Measurements from ENCODE around the gene HOXA13.

The HOXA13 gene

DNA sequence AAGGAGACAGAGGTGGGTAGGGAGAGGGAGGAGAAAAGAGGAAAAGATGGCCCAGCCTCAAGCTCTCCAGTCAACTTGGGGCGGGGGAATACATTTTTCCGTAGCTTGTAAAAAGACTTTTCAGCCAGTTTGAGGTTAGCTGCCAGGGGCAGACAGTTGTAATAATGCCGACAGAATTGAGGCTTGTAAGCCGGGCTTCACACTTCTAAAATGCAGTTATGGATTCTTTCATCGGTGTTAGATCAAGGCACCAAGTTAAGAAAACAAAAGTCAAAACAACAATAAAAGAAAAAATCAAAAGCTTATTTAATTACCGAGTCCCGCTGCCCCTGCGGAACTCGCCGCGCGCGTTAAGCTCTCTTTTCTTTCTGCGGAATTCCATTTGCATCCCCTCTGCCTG, 42.3 kb upstream of the HOXA13 start:
- no peak for TF ChIP-seq POLR2A (IDR thresholded peaks at IDR 0.05; ENCODE audit: low read depth, low read length)
- DNase-seq (ENCODE audit: insufficient read length, low spot score) (no peak), FAIRE-seq (no peak)

DNA sequence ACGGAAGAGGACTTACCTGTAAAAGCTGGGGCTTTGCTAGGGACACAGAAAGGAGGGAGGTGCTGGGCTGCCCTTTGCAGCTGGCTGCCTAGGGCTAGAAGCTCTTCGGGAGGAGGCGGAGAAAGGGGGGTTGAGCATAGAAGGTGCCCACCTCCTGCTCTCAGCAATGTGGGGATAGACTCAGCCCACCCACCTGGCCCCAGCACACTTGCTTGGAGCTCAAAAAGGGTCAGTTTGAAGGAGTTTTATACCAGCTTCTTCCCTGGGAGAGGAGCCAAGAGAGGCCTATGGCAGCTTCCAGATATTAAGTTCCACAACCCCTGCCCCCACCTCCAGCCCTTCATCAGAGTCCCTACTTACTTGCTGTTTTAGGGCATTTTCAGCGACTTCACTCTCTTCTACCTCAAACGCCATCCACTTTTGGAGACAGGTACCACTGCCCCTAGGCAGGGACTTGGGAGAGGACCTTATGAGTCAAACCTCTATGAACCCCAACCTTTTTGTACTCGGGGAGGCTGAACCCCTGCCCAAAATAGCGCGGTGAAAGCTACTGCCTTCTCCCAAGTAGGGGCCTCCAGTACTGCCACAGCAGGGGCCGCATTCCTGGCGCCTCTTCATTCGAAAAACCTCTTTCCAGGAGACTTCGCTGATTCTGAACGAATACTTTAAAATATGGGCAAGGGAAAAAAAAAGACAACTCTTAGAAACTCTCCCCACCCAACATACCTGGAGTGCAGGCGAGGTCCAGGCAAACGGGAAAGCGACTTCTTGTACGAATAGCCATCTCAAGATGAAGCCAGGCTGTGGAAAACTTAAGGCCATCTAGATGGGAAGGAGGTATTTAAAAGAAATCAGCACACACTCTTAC, 41.5 kb upstream of the HOXA13 start:
- no peak for TF ChIP-seq POLR2A (IDR thresholded peaks at IDR 0.05; ENCODE audit: low read depth, low read length)
- FAIRE-seq: no peak

DNA sequence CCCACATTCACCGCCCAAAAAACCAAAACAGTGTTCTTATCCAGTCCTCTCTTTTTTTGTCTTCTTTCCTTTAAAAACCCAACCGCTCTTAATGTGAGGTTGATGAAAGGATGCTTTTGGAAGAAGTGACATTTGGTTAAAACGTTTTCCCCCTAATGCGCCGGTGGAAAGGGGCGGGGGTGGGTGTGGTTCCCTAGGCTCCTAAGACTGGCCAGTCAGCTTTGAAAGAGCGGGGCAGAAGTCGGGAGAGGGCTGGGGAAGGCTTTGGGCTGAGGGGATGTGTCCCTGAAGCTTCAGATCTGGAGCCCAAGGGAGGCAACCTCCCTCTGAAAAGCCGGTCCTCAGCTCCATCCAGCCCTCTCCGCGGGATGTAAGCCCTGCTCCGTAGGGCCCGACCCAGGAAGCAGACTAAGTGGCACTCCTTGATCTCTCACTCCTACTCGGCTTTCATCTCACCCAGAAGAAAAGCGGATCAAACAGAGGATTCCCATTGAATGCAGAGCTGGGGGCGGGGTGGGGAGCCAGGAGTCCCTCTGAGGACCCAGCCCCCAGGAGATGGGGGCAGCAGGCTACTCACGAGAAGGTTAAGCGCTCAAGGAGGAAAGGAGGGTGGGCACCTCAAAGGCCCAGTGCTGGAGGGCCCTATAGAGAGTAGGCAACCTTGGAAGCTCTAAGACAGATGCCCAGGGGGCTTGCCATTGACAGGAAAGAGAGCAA, 40.3 kb upstream of the HOXA13 start:
- no peak for TF ChIP-seq POLR2A (IDR thresholded peaks at IDR 0.05; ENCODE audit: low read depth, low read length)
- no peak for FAIRE-seq
- DNase-seq (ENCODE audit: insufficient read length, low spot score): no peak

More for the DNA sequence above, 41.5 kb upstream of the HOXA13 start:
- DNase-seq (ENCODE audit: insufficient read length, low spot score): no peak

DNA sequence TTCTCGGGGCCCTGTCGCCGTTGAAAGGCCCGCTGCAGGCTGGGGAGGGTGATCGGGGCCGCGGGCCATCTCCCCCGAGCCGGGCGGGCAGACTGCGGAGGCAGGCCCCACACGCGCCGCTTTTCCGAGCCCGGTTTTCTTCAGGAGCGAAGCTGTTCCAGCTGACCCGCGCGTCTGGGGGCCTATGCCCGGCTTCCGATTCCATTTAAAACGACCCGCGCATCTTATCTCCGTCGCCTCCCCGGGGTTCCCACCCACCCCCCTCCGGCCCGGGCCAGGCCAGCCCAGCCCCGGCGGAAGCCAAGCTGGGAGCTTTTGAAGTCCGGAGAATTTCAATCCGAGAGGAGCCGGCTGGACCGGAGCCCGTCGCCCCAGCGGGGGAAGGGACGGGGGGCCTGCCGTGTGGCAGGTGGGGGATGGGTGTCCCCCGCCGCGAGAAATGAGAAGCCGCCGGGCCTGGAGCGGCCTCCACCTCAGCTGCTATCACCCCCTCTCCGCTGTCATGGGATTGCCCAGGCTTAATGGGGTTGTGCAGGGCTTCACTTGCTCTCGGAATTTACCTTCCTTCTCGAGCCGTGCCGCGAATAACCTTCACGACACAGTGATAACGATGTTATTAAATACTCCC, 39.6 kb upstream of the HOXA13 start:
- TF ChIP-seq POLR2A (IDR thresholded peaks at IDR 0.05; ENCODE audit: low read depth, low read length): no peak
- no peak for FAIRE-seq
- DNase-seq (ENCODE audit: insufficient read length, low spot score): no peak

DNA sequence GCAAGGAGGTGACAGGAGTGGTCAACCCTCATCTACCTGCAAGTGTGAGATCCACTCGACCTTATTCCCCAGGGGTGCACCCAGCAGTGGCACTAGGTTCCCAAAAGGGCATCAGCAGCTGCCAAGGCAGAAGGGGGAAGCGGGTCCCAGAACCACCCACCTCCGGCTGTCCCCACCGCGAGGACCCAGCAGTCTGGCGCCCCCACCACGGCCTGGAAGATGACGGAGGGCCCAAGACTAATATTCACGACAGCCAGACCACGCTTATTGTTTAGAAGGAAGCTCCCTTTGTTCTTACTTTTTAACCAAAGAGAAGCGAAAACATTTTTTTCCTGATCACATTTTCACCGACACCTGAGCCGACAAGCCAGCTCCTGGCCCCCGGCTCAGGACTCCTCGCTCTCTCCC, 39.1 kb upstream of the HOXA13 start:
- no peak for DNase-seq (ENCODE audit: insufficient read length, low spot score)
- no peak for TF ChIP-seq POLR2A (IDR thresholded peaks at IDR 0.05; ENCODE audit: low read depth, low read length)
- FAIRE-seq: no peak

DNA sequence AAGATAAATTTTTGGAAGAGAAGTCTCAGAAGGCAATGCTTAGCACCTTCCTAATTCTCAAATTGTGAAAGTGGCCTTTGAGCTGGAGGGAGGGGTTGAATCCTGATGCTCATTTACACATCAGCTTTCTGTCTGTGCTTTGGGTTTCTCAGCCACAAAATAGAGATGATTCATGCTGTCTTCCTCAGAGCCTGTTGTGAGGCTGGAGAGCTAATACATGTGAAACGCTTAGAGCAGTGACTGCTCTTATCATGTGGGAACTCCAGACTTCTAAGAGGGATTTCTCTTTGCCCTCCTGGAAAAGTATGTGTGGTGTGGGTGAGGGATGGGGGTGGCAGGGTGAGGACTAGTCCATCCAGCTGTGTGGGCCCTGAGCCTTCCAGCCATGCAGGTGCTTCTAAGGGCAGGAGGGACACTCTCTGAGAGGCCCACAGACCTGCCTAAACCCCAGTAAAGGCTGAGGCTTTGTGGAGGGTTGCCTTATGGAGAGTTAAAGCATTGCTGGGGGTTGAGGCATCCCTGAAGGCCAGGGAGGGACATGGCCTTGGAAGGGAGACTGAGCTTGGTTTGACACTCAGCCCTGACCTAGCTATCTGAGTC, 37.9 kb upstream of the HOXA13 start:
- DNase-seq (ENCODE audit: insufficient read length, low spot score): peak; percentile 97
- FAIRE-seq: peak; percentile 84
- TF ChIP-seq POLR2A (IDR thresholded peaks at IDR 0.05; ENCODE audit: low read depth, low read length): no peak

DNA sequence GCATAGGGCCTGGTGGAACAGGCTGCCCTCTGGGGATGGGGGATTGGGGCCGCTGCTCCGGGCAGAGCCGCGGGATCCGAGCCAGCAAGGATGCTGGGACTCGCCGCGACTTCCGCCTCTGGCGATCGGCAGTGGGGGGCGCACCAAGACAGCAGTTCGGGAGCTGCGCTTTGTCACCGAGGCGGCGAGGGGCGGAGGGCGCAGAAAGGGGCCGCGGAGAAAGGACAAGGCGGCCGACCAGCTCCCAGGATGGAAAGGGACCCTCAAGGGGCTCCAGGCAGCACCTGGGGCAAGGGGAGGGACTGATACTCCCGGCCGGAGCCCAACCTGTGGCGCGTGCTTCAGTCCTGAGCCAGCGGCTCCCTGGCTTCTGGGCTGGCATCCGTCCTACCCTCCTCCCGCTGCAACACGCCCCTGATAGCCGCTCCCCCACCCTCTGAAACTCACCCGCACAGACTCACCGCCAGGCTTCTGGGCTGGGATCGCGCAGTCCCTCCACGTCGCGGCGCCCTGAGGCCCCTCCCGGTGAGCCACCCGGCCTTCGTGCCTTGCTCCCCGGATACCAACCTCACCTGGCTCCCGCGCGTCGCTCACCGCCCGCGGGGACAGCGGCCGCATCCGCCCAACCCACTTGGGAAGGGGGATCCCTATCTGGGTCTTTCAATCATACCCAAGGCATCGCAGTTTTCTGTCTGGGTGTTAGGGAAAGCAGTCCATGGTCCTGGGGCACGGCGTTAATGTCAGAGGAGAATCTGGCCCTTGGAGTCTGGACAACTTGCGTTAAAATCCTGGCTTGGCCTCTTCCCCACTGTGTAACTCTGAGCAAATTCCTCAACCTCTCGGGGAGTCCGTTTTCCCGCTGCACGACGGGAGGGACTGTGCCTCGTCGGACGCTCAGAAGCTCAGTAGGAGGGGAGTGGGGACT, 35.8 kb upstream of the HOXA13 start:
- DNase-seq (ENCODE audit: insufficient read length, low spot score) (no peak), FAIRE-seq (no peak)
- TF ChIP-seq POLR2A (IDR thresholded peaks at IDR 0.05; ENCODE audit: low read depth, low read length): no peak

DNA sequence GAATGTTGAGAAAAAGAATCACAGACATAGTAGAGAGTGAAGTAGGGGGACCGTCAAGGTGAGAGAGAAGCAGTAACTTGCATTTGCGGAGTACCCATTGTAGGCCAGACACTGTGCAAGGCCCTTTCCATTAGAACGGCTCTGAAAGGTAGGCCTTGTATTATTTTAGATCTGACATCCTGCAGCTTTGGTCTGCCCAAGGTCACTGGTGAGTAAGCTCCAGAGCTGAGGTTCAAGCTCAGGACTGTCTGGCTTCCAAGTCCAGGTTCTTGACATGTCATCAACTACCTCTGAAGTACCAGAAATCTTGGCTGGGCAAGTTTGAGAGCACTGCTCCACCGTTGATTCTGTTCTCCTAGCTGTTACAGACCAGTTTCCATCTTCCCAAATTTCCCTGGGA, 29.6 kb upstream of the HOXA13 start:
- FAIRE-seq: no peak
- no peak for TF ChIP-seq POLR2A (IDR thresholded peaks at IDR 0.05; ENCODE audit: low read depth, low read length)
- no peak for DNase-seq (ENCODE audit: insufficient read length, low spot score)

DNA sequence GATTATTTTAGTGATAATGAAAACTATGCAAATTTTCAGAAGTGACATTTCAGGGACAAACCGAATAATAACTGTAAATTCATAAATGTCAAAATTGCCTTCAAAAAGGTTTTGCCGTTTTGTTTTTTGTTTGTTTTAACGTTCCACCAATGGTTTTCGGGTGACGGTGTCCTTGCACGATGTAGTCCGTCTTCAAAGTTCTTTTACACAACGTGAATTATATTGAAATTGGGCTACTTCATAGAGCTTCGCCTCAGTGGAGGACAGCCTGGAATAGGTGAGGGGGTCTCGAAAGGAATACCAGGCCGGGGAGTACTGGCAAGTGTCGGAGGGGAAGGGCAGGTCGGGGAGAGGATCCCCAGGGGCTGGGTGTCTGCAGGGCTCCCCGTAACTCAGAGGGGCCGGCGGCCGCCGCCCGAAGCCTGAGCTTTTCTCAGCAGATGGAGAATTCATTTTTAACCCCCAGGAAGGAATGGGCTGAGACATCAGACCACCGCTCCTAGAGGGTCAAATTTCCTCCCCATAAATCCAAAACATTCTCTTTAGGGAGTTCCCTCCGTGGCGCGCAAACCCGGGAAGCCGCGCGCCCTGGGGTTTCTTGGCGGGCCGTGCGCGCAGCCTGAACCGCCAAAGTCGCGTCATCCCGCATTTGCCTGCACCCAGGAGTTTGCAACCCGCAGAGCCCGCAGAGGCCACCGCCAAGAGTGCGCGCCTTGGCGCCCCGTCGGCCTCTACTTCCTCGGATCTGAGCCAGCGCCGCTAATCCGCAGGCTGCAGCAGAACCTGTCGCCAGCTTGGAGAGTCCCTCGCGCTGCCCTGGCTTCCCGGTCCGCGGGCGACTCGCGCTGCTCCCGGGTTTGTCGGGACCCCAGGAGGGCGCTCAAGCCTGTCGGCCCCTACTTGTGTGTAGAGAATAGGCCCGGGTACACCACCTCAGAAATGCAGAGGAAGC, 25.4 kb upstream of the HOXA13 start:
- FAIRE-seq (no peak), DNase-seq (ENCODE audit: insufficient read length, low spot score) (no peak)
- no peak for TF ChIP-seq POLR2A (IDR thresholded peaks at IDR 0.05; ENCODE audit: low read depth, low read length)

DNA sequence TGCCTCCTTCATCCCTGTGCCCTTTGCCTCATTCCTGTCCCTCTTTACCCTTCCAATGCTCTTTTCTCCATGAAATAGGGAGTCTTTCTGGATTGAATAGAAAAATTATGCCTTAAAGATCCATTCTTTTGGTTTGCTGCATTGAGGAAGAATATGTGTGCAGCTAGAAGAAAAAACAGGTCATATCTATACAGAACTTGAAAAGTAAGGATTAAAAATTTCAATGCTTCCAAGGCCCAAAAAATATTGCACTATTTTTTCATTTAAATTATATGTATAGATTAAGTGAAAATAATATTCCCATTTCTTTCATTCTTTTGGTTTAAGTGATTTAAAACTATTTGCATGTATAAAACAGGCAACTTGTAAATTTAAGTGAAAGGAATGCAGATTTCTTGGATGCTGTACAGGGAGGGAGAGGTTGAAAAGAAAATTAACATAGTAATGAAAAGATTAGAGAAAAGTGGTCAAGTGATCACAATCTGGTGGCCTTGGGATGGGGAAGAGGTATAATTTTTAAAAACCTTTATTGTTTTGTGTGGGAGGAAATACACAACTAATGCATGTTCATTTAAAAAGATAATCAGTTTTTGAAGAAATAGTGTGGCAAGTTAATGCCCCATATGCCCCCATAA, 24.2 kb upstream of the HOXA13 start:
- DNase-seq (ENCODE audit: insufficient read length, low spot score) (no peak), FAIRE-seq (no peak)
- no peak for TF ChIP-seq POLR2A (IDR thresholded peaks at IDR 0.05; ENCODE audit: low read depth, low read length)

DNA sequence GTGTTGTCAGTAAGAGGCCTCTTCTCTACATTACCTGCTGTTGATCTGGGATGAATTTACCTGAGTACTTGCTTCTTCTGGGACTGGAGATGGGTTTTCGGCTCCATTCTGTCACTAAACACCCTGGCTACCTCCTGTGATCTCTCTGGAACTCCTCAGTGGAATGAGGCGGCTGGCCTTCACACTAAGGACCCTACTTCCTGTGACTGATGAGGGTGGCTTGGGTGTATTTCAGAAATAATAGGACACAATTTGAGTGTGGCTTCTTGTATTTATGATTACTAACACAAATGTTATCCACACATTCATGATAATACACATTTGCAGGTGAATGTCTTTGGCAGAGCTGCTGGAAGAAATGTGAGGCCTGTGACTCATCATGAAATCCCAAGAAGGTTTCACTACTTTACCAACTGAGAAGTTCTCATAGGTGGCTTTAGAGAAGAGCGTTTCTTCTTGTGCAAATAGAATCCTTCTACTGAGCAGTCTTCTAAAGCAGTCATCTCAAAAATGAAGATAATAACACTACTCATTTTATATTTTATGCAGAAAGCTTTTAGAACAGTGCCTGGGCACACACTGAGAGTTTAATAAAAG, 21.4 kb upstream of the HOXA13 start:
- DNase-seq (ENCODE audit: insufficient read length, low spot score): peak; percentile 67
- FAIRE-seq: peak; percentile 36
- TF ChIP-seq POLR2A (IDR thresholded peaks at IDR 0.05; ENCODE audit: low read depth, low read length): no peak
